Liver (tissue), 9 donors: ENCODE data around the gene RBBP5. TPM values are rescaled to one million over a fixed set of nuclear protein-coding genes. Genes with fewer than 3 reads are reported as not detected.

Experiments used
- DNase-seq: peaks from one replicate; pipeline ENCODE4 v3.0.0-alpha.2; 2017; ENCODE audit warnings: low spot score
- H3K27ac ChIP-seq, 2 donors: one replicate each; pipeline ENCODE4 v1.7.0; 2013; ENCODE audit warnings: inconsistent platforms in 2 of 2, low read length in 2 of 2, control low read depth in 1 of 2, low read depth in 1 of 2, mild to moderate bottlenecking in 1 of 2
- H3K27me3 ChIP-seq, 4 donors: one replicate each; pipeline versions ENCODE4 v1.6.1 to v1.7.0; 2013; ENCODE audit warnings: low read length in 3 of 4, inconsistent platforms in 1 of 4, mild to moderate bottlenecking in 1 of 4, moderate library complexity in 1 of 4; ENCODE audit not compliant: control insufficient read depth in 4 of 4, insufficient read depth in 4 of 4
- H3K36me3 ChIP-seq, 4 donors: one replicate each; pipeline versions ENCODE4 v1.6.1 to v1.7.0; 2013; ENCODE audit warnings: low read length in 3 of 4, mild to moderate bottlenecking in 3 of 4, low read depth in 1 of 4, moderate library complexity in 1 of 4; ENCODE audit not compliant: control insufficient read depth in 4 of 4, insufficient read depth in 3 of 4
- H3K4me1 ChIP-seq, 4 donors: one replicate each; pipeline versions ENCODE4 v1.6.1 to v1.7.0; 2013; ENCODE audit warnings: low read length in 3 of 4, mild to moderate bottlenecking in 3 of 4, moderate library complexity in 1 of 4; ENCODE audit not compliant: control insufficient read depth in 4 of 4, insufficient read depth in 4 of 4
- H3K4me3 ChIP-seq, 3 donors: one replicate each; pipeline versions ENCODE4 v1.6.1 to v1.7.0; 2013; ENCODE audit warnings: low read length in 3 of 3, control low read depth in 1 of 3, low read depth in 1 of 3, mild to moderate bottlenecking in 1 of 3
- H3K9ac ChIP-seq, 2 donors: one replicate each; pipeline ENCODE4 v1.7.0; 2013; ENCODE audit warnings: low read length in 2 of 2, mild to moderate bottlenecking in 2 of 2, moderate library complexity in 2 of 2, control low read depth in 1 of 2, low read depth in 1 of 2
- H3K9me3 ChIP-seq, 4 donors: one replicate each; pipeline versions ENCODE4 v1.6.1 to v1.7.0; 2013; ENCODE audit warnings: low read length in 3 of 4; ENCODE audit not compliant: control insufficient read depth in 4 of 4
- EGR1 ChIP-seq, 2 donors: IDR thresholded peaks; 2 replicates each; pipeline ENCODE4 v1.6.1; 2016 to 2018; ENCODE audit warnings: antibody characterized with exemption in 2 of 2, low read depth in 2 of 2
- FOXA1 ChIP-seq: IDR thresholded peaks from 2 replicates; pipeline ENCODE4 v1.6.1; 2016; ENCODE audit warnings: antibody characterized with exemption
- FOXA2 ChIP-seq: IDR thresholded peaks from 2 replicates; pipeline ENCODE4 v1.6.1; 2016; ENCODE audit warnings: antibody characterized with exemption
- GABPA ChIP-seq, 2 donors: IDR thresholded peaks in 1 of 2; conservative IDR thresholded peaks in 1 of 2; 2 replicates each; pipeline ENCODE4 v1.6.1; 2016; ENCODE audit warnings: antibody characterized with exemption in 2 of 2, mild to moderate bottlenecking in 1 of 2, moderate library complexity in 1 of 2
- HNF4A ChIP-seq, 2 donors: conservative IDR thresholded peaks; 2 replicates each; pipeline ENCODE4 v1.6.1; 2016; ENCODE audit warnings: antibody characterized with exemption in 2 of 2, mild to moderate bottlenecking in 2 of 2
- HNF4G ChIP-seq: IDR thresholded peaks from 2 replicates; pipeline ENCODE4 v1.6.1; 2016; ENCODE audit warnings: antibody characterized with exemption
- JUND ChIP-seq, 2 donors: IDR thresholded peaks; 2 replicates each; pipeline ENCODE4 v1.6.1; 2016; ENCODE audit warnings: antibody characterized with exemption in 2 of 2
- MAX ChIP-seq: IDR thresholded peaks from 2 replicates; pipeline ENCODE4 v1.6.1; 2016; ENCODE audit warnings: antibody characterized with exemption
- NR2F2 ChIP-seq: IDR thresholded peaks from 2 replicates; pipeline ENCODE4 v1.6.1; 2016; ENCODE audit warnings: antibody characterized with exemption
- RAD21 ChIP-seq, 2 donors: IDR thresholded peaks; 2 replicates each; pipeline ENCODE4 v1.6.1; 2016; ENCODE audit warnings: antibody characterized with exemption in 2 of 2, mild to moderate bottlenecking in 2 of 2
- RXRA ChIP-seq, 2 donors: IDR thresholded peaks; 2 replicates each; pipeline ENCODE4 v1.6.1; 2017 to 2018; ENCODE audit warnings: antibody characterized with exemption in 2 of 2, mild to moderate bottlenecking in 1 of 2
- SP1 ChIP-seq: IDR thresholded peaks from 2 replicates; pipeline ENCODE4 v1.6.1; 2018; ENCODE audit warnings: antibody characterized with exemption, mild to moderate bottlenecking
- TAF1 ChIP-seq: conservative IDR thresholded peaks from 2 replicates; pipeline ENCODE4 v1.6.1; 2016; ENCODE audit warnings: antibody characterized with exemption, mild to moderate bottlenecking
- YY1 ChIP-seq: IDR thresholded peaks from 2 replicates; pipeline ENCODE4 v1.6.1; 2016; ENCODE audit warnings: antibody characterized with exemption, mild to moderate bottlenecking
- ZBTB33 ChIP-seq: IDR thresholded peaks from 2 replicates; pipeline ENCODE4 v1.6.1; 2016; ENCODE audit warnings: antibody characterized with exemption
- WGBS: extraction: QIAGEN DNeasy Blood & Tissue Kit; methylation state at CpG from one replicate; pipeline ENCODE4 v1.1.7; 2013; 5-methylcytosine and 5-hydroxymethylcytosine counted together
- polyA plus RNA-seq, 2 donors: library from polyadenylated mRNA; stranded (reverse) in 1 of 2; unstranded in 1 of 2; fragments of 200-250 nt in 1 of 2; fragments of >200 nt in 1 of 2; fragmentation: Nextera tagmentation in 1 of 2; extraction: Ambion mirVana in 1 of 2; gene quantifications; one replicate each; pipeline versions ENCODE4 v1.2.1 to v1.2.3, GENCODE V29; 2013 to 2015
- total RNA-seq, 2 donors: library from RNA; depleted of rRNA; stranded (reverse); fragments of >200 nt; gene quantifications; one replicate each; pipeline ENCODE4 v1.2.3, GENCODE V29; 2014
- TF ChIP-seq, protein P1 (sequence below): IDR thresholded peaks from 2 replicates; pipeline ENCODE4 v1.6.1; 2016; ENCODE audit warnings: antibody characterized with exemption
- TF ChIP-seq, protein P2 (sequence below): fragments of 150-350 bp; IDR thresholded peaks from 2 replicates; pipeline ENCODE4 v1.5.1; 2017; ENCODE audit warnings: improper control_type of control experiment, low read depth, low read length; ENCODE audit not compliant: missing input control
- TF ChIP-seq, protein P3 (sequence below): IDR thresholded peaks from 2 replicates; pipeline ENCODE4 v1.6.1; 2016; ENCODE audit warnings: antibody characterized with exemption, mild to moderate bottlenecking
- donor health status: healthy.
- donor health status: healthy.
- donor health status: healthy.
- donor health status: healthy.
- donor health status: healthy.

Gene RBBP5
- total and polyA plus RNA-seq, 4 donors: 4.6 to 12.0 (median 8.5) TPM

DNA sequence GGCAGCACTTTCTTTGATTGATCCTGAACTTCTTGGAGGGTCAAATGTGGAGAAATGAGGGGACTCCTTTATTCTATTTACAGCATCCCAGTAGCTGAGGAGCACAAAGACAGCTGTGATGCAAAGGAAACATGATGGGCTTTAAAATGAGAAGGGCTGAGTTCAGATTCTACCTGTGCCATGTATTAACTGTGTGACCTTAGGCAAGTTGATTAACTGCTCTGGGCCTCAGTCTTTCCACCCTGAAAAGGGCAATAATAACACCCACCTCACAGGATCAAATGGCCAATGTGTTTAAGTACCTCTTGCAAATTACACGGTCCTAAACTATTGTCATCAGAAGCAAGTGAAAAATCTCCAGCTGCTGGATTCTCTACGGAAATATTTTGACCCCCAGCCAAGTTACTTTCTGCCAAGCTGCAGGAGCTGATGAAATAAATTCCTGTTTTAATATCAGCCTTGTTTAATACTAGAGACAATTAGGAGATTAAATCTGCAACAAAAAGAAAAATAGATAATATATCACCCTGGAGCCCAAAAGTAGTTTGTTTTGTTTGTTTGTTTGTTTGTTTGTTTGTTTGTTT, 53.2 kb downstream of the RBBP5 start:
- H3K4me1 ChIP-seq: no peaks in the 10 kb centered on the region
- no peak for DNase-seq
- no peaks in the 10 kb centered on the region for H3K9me3 ChIP-seq
- no peak overlapping the region for H3K9ac ChIP-seq
- H3K4me3 ChIP-seq: no peak overlapping the region
- TF ChIP-seq NR2F2 (no peak), MAX (no peak), GABPA (IDR thresholded peaks at IDR 0.05 in 1 of 2, conservative IDR thresholded peaks at IDR 0.05 in 1 of 2) (no peak), HNF4A (conservative IDR thresholded peaks at IDR 0.05) (no peak), ZBTB33 (no peak), YY1 (no peak), HNF4G (no peak), RXRA (IDR thresholded peaks at IDR 0.05) (no peak), RAD21 (IDR thresholded peaks at IDR 0.05) (no peak), JUND (IDR thresholded peaks at IDR 0.05) (no peak), FOXA1 (no peak), SP1 (no peak), TAF1 (no peak), FOXA2 (no peak), EGR1 (IDR thresholded peaks at IDR 0.05; ENCODE audit: low read depth in 2 of 2) (no peak)
- TF ChIP-seq, protein P1, sequence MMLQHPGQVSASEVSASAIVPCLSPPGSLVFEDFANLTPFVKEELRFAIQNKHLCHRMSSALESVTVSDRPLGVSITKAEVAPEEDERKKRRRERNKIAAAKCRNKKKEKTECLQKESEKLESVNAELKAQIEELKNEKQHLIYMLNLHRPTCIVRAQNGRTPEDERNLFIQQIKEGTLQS: no peak
- TF ChIP-seq, protein P2, sequence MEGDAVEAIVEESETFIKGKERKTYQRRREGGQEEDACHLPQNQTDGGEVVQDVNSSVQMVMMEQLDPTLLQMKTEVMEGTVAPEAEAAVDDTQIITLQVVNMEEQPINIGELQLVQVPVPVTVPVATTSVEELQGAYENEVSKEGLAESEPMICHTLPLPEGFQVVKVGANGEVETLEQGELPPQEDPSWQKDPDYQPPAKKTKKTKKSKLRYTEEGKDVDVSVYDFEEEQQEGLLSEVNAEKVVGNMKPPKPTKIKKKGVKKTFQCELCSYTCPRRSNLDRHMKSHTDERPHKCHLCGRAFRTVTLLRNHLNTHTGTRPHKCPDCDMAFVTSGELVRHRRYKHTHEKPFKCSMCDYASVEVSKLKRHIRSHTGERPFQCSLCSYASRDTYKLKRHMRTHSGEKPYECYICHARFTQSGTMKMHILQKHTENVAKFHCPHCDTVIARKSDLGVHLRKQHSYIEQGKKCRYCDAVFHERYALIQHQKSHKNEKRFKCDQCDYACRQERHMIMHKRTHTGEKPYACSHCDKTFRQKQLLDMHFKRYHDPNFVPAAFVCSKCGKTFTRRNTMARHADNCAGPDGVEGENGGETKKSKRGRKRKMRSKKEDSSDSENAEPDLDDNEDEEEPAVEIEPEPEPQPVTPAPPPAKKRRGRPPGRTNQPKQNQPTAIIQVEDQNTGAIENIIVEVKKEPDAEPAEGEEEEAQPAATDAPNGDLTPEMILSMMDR: no peak
- TF ChIP-seq, protein P3, sequence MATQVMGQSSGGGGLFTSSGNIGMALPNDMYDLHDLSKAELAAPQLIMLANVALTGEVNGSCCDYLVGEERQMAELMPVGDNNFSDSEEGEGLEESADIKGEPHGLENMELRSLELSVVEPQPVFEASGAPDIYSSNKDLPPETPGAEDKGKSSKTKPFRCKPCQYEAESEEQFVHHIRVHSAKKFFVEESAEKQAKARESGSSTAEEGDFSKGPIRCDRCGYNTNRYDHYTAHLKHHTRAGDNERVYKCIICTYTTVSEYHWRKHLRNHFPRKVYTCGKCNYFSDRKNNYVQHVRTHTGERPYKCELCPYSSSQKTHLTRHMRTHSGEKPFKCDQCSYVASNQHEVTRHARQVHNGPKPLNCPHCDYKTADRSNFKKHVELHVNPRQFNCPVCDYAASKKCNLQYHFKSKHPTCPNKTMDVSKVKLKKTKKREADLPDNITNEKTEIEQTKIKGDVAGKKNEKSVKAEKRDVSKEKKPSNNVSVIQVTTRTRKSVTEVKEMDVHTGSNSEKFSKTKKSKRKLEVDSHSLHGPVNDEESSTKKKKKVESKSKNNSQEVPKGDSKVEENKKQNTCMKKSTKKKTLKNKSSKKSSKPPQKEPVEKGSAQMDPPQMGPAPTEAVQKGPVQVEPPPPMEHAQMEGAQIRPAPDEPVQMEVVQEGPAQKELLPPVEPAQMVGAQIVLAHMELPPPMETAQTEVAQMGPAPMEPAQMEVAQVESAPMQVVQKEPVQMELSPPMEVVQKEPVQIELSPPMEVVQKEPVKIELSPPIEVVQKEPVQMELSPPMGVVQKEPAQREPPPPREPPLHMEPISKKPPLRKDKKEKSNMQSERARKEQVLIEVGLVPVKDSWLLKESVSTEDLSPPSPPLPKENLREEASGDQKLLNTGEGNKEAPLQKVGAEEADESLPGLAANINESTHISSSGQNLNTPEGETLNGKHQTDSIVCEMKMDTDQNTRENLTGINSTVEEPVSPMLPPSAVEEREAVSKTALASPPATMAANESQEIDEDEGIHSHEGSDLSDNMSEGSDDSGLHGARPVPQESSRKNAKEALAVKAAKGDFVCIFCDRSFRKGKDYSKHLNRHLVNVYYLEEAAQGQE: no peak
- no peaks in the 10 kb centered on the region for H3K27me3 ChIP-seq
- no peak overlapping the region for H3K27ac ChIP-seq
- H3K36me3 ChIP-seq: no peaks in the 10 kb centered on the region
- WGBS: 55% methylated on average over 2 of the region's 2 CpGs
